Mammary epithelial cell (primary cell): ENCODE measurements around the gene BAZ1B.

Source experiments
- CTCF ChIP-seq, 2 donors: IDR thresholded peaks in 1 of 2; conservative IDR thresholded peaks in 1 of 2; 2 replicates each; pipeline ENCODE4 v1.5.1; 2011 to 2012; ENCODE audit warnings: inconsistent platforms in 2 of 2, low read length in 2 of 2, mild to moderate bottlenecking in 2 of 2, control low read depth in 1 of 2, low read depth in 1 of 2; ENCODE audit not compliant: insufficient read depth in 1 of 2; ENCODE audit errors: extremely low read depth in 1 of 2
- EZH2 ChIP-seq: IDR thresholded peaks from 2 replicates; pipeline ENCODE4 v1.6.1; 2012; ENCODE audit warnings: low read length, inconsistent platforms, borderline replicate concordance

- TF ChIP-seq CTCF (conservative IDR thresholded peaks at IDR 0.05 in 1 of 2, IDR thresholded peaks at IDR 0.05 in 1 of 2; ENCODE audit: extremely low read depth in 1 of 2, insufficient read depth in 1 of 2, low read depth in 1 of 2, low read length in 2 of 2) (no peak), EZH2 (no peak)
Measured at GRCh38 chr7:73557397-73558257, 35.5 kb upstream of the BAZ1B start, which contains the start of gene BCL7B.
